ENCODE results near the gene TSNAXIP1. TPM values are rescaled to one million over a fixed set of nuclear protein-coding genes. Genes with fewer than 3 reads are reported as not detected.

The TSNAXIP1 gene
- total RNA-seq, 2 donors from 2014 or later: 0.39 to 0.86 TPM

GRCh38 chr16:67800338-67800926 is 6.3 kb upstream of the TSNAXIP1 start:
- H3K36me3 Mint-ChIP-seq (ENCODE audit: insufficient read depth in 2 of 2): peaks cover 9 to 23% of the 10 kb centered on the region in 2 donors
- no peak for ATAC-seq (replicated peaks in 1 of 2)

DNA sequence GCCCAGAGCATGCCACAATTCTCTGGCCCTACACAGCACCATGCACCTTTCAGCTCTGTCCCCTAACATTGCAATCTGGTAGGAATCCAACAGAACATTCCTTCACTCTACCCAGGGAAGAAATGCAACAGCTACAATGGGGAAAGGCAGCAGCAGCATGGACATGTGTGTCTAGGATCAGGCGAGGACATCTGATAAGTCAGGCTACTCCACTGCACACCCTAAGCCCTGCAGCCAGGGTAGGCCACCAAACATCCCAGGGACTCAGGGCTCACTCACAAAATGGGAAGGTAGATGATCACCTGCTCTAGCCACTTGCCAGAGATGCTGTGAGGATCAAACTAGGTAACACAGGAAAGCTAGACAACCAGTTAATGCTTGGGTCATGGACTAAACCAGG is 5.4 kb upstream of the TSNAXIP1 start:
- H3K4me3 Mint-ChIP-seq: no peak overlapping the region
- DNase-seq (no peak), ATAC-seq (replicated peaks in 1 of 2) (no peak)
- H3K9me3 Mint-ChIP-seq: no peaks in the 10 kb centered on the region
- H3K36me3 Mint-ChIP-seq (ENCODE audit: insufficient read depth in 2 of 2): peaks cover 9 to 23% of the 10 kb centered on the region in 2 donors
- H3K27me3 Mint-ChIP-seq (ENCODE audit: low read depth): no peaks in the 10 kb centered on the region
- peak overlapping the region; percentile 79 for H3K27ac Mint-ChIP-seq
- peaks cover 63% of the 10 kb centered on the region for H3K4me1 Mint-ChIP-seq (ENCODE audit: low read depth)

More at GRCh38 chr16:67800338-67800926, 6.3 kb upstream of the TSNAXIP1 start:
- Mint-ChIP-seq H3K27me3 (ENCODE audit: low read depth) (no peaks in the 10 kb centered on the region), H3K27ac (peak overlapping the region; percentile 66), H3K4me1 (ENCODE audit: low read depth) (peaks cover 60% of the 10 kb centered on the region), H3K4me3 (no peak overlapping the region), H3K9me3 (no peaks in the 10 kb centered on the region)
- no peak for DNase-seq

DNA sequence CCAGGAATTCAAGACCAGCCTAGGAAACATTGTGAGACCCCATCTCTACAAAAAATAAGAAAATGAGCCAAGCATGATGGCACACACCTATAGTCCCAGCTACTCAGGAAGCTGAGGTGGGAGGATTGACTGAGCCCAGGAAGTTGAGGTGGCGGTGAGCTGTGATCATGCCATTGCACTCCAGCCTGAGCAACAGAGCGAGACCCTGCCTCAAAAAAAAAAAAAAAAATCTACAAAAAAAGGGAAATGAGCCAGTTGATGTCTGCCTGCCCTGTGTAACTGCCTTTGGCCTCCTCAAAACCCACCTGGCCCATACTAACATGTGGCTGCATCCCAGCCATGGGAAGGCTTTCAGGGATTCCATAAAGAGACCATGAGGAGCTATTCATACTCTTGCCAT is 4.8 kb upstream of the TSNAXIP1 start:
- peak overlapping the region; percentile 32 to 61 for H3K4me3 Mint-ChIP-seq
- peaks cover 9 to 23% of the 10 kb centered on the region in 2 donors for H3K36me3 Mint-ChIP-seq (ENCODE audit: insufficient read depth in 2 of 2)
- no peaks in the 10 kb centered on the region for H3K27me3 Mint-ChIP-seq (ENCODE audit: low read depth)
- ATAC-seq (replicated peaks in 1 of 2): no peak
- DNase-seq: peak; percentile 41 to 47
- peak overlapping the region; percentile 79 for H3K27ac Mint-ChIP-seq
- H3K9me3 Mint-ChIP-seq: no peaks in the 10 kb centered on the region
- H3K4me1 Mint-ChIP-seq (ENCODE audit: low read depth): peaks cover 64% of the 10 kb centered on the region

GRCh38 chr16:67803894-67804293 is 2.8 kb upstream of the TSNAXIP1 start:
- H3K9me3 Mint-ChIP-seq: no peaks in the 10 kb centered on the region
- peak overlapping the region; percentile 42 to 53 for H3K4me3 Mint-ChIP-seq
- H3K27ac Mint-ChIP-seq: no peak overlapping the region
- H3K27me3 Mint-ChIP-seq (ENCODE audit: low read depth): no peaks in the 10 kb centered on the region
- ATAC-seq (replicated peaks in 1 of 2) (no peak), DNase-seq (peak; percentile 32 to 42)
- peaks cover 69% of the 10 kb centered on the region for H3K4me1 Mint-ChIP-seq (ENCODE audit: low read depth)
- peaks cover 9 to 21% of the 10 kb centered on the region in 2 donors for H3K36me3 Mint-ChIP-seq (ENCODE audit: insufficient read depth in 2 of 2)

DNA sequence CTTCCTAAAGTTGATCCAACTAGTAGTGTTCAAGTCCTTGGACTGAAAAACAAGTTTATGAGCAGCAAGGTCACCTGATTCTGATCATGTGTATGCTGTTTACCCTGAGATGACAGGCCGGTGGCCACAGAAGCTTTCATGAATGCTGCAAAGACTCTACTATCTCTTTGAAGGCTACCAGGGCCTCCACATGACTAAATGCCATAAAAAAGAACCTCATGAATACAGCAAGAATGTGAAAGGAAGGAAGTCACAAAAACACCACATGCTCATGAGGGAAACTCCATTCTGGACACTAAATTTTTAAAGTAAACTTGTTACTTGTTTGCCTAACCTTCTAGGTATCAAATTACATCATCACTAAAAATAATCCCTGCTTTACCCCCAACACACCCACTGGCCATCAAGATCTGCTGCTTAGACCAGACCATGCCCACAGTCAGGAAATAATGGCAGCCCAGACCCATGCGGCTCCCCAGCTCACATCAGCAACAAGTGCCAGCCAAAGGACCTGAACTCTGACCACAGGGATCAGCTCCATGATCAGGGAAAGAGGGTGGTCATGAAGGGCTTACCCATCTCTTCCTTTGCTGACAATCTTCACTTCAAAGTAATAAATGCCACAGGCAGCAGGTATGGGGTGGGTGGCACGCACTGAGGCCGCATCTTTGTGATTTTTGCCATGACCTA is 1.7 kb upstream of the TSNAXIP1 start:
- Mint-ChIP-seq H3K27ac (peak overlapping the region; percentile 47), H3K36me3 (ENCODE audit: insufficient read depth in 2 of 2) (peaks cover 9 to 19% of the 10 kb centered on the region in 2 donors), H3K27me3 (ENCODE audit: low read depth) (no peaks in the 10 kb centered on the region), H3K4me3 (peak overlapping the region; percentile 94 to 97), H3K9me3 (no peaks in the 10 kb centered on the region), H3K4me1 (ENCODE audit: low read depth) (peaks cover 63% of the 10 kb centered on the region)
- DNase-seq (peak in 1 of 2 donors; percentile 9), ATAC-seq (replicated peaks in 1 of 2) (no peak)

GRCh38 chr16:67805718-67806427 is 816 bp upstream of the TSNAXIP1 start:
- peak; percentile 12 to 15 for DNase-seq
- Mint-ChIP-seq H3K36me3 (ENCODE audit: insufficient read depth in 2 of 2) (peaks cover 9 to 16% of the 10 kb centered on the region in 2 donors), H3K27ac (peak overlapping the region; percentile 47), H3K4me3 (peak overlapping the region; percentile 94 to 97), H3K9me3 (no peaks in the 10 kb centered on the region), H3K4me1 (ENCODE audit: low read depth) (peaks cover 54% of the 10 kb centered on the region), H3K27me3 (ENCODE audit: low read depth) (no peaks in the 10 kb centered on the region)
- ATAC-seq (replicated peaks in 1 of 2): no peak

GRCh38 chr16:67807148-67807682 is 526 bp downstream of the TSNAXIP1 start:
- peak overlapping the region; percentile 94 to 97 for H3K4me3 Mint-ChIP-seq
- no peaks in the 10 kb centered on the region for H3K27me3 Mint-ChIP-seq (ENCODE audit: low read depth)
- H3K27ac Mint-ChIP-seq: peak overlapping the region; percentile 87
- no peaks in the 10 kb centered on the region for H3K9me3 Mint-ChIP-seq
- ATAC-seq (replicated peaks in 1 of 2) (no peak), DNase-seq (no peak)
- peaks cover 9 to 10% of the 10 kb centered on the region in 2 donors for H3K36me3 Mint-ChIP-seq (ENCODE audit: insufficient read depth in 2 of 2)
- H3K4me1 Mint-ChIP-seq (ENCODE audit: low read depth): peaks cover 41% of the 10 kb centered on the region

GRCh38 chr16:67811899-67812298 is 5.2 kb downstream of the TSNAXIP1 start:
- ATAC-seq (replicated peaks in 1 of 2) (no peak), DNase-seq (no peak)
- H3K27ac Mint-ChIP-seq: no peak overlapping the region
- H3K36me3 Mint-ChIP-seq (ENCODE audit: insufficient read depth in 2 of 2): no peaks in the 10 kb centered on the region
- H3K9me3 Mint-ChIP-seq: no peaks in the 10 kb centered on the region
- H3K27me3 Mint-ChIP-seq (ENCODE audit: low read depth): no peaks in the 10 kb centered on the region
- H3K4me1 Mint-ChIP-seq (ENCODE audit: low read depth): peaks cover 14% of the 10 kb centered on the region
- no peak overlapping the region for H3K4me3 Mint-ChIP-seq

DNA sequence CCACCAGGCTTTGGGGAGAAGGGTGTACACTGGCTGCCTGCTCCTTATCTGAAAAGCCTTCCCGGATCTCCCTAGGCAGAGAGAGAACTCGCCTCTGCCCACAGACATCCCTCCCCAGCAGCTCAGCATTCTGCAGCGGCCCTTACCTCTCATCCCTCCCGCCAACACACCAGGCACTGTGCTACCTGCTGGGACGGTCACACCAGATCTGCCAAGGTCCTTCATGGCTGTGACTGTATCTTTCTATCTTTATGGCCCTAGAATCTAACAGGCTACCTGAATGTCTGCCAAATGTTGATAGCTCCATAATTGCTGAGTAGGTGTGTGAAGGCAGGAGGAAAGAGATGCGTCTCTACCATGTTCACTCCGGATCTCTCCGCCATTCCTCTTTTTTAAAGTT is 7.9 kb downstream of the TSNAXIP1 start:
- no peak overlapping the region for H3K27ac Mint-ChIP-seq
- H3K4me1 Mint-ChIP-seq (ENCODE audit: low read depth): peaks cover 9% of the 10 kb centered on the region
- DNase-seq: no peak
- no peaks in the 10 kb centered on the region for H3K27me3 Mint-ChIP-seq (ENCODE audit: low read depth)
- H3K9me3 Mint-ChIP-seq: no peaks in the 10 kb centered on the region
- no peak overlapping the region for H3K4me3 Mint-ChIP-seq
- ATAC-seq (replicated peaks in 1 of 2): no peak
- H3K36me3 Mint-ChIP-seq (ENCODE audit: insufficient read depth in 2 of 2): no peaks in the 10 kb centered on the region

- ATAC-seq (replicated peaks in 1 of 2): no peak
Measured at GRCh38 chr16:67820608-67821259, 14.0 kb downstream of the TSNAXIP1 start.

DNA sequence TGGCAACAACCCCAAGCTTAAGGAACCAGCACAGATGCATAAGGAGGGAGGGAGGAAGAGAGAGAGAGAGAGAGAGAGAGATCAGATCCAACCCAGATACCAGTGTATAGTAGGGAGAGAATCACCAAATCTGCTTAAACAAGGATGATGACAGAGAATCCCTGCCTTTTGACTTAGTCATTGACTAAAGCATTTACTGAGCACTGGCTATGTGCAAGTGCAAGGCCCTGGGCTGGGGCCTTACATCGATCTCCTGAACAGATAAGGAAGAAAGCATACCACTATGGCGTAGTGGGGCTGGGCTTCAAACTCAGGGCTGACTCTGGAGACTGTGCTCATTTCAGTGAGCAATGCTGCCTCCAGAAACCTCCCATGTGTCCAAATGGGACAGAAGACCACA is 15.8 kb downstream of the TSNAXIP1 start:
- ATAC-seq (replicated peaks in 1 of 2) (no peak), DNase-seq (no peak)
- Mint-ChIP-seq H3K36me3 (ENCODE audit: insufficient read depth in 2 of 2) (no peaks in the 10 kb centered on the region), H3K27ac (no peak overlapping the region), H3K9me3 (no peaks in the 10 kb centered on the region), H3K27me3 (ENCODE audit: low read depth) (no peaks in the 10 kb centered on the region), H3K4me3 (no peak overlapping the region), H3K4me1 (ENCODE audit: low read depth) (no peaks in the 10 kb centered on the region)

More at GRCh38 chr16:67820608-67821259, 14.0 kb downstream of the TSNAXIP1 start:
- Mint-ChIP-seq H3K27ac (no peak overlapping the region), H3K36me3 (ENCODE audit: insufficient read depth in 2 of 2) (no peaks in the 10 kb centered on the region), H3K9me3 (no peaks in the 10 kb centered on the region), H3K27me3 (ENCODE audit: low read depth) (no peaks in the 10 kb centered on the region), H3K4me1 (ENCODE audit: low read depth) (peaks cover 9% of the 10 kb centered on the region), H3K4me3 (no peak overlapping the region)
- no peak for DNase-seq

DNA sequence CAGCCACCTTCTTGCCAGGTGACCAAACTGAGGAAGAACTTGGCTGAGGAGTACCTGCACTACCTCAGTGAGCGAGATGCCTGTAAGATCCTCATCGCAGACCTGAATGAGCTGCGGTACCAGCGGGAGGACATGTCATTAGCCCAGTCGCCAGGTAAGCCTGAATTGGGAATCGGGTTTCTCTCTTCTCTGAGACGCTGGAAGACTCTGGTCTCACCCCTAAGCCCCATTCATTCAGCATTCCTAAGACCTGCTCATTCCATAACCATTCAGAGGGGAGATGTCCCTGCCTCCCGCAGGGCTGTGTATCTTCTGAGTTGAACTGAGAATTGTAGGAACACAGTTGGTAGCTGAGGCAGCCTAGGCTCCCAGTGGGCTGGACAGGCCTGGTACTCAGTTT is 18.4 kb downstream of the TSNAXIP1 start:
- no peaks in the 10 kb centered on the region for H3K4me1 Mint-ChIP-seq (ENCODE audit: low read depth)
- H3K9me3 Mint-ChIP-seq: no peaks in the 10 kb centered on the region
- no peaks in the 10 kb centered on the region for H3K27me3 Mint-ChIP-seq (ENCODE audit: low read depth)
- no peak for ATAC-seq (replicated peaks in 1 of 2)
- H3K4me3 Mint-ChIP-seq: no peak overlapping the region
- DNase-seq: no peak
- no peaks in the 10 kb centered on the region for H3K36me3 Mint-ChIP-seq (ENCODE audit: insufficient read depth in 2 of 2)
- no peak overlapping the region for H3K27ac Mint-ChIP-seq

DNA sequence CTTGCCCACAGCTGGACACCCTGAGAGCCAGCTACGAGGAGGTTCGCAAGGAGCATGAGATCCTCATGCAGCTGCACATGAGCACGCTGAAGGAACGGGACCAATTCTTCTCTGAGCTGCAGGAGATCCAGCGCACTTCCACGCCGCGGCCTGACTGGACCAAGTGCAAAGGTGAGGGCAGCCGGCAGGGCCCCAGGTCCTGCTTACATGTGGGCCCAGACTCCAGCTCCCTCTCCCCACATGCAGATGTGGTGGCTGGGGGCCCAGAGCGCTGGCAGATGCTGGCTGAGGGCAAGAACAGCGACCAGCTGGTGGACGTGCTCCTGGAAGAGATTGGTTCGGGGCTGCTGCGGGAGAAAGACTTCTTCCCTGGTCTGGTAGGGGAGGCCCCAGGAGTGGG is 19.2 kb downstream of the TSNAXIP1 start:
- Mint-ChIP-seq H3K9me3 (no peaks in the 10 kb centered on the region), H3K4me3 (no peak overlapping the region), H3K27me3 (ENCODE audit: low read depth) (no peaks in the 10 kb centered on the region), H3K4me1 (ENCODE audit: low read depth) (no peaks in the 10 kb centered on the region), H3K27ac (no peak overlapping the region), H3K36me3 (ENCODE audit: insufficient read depth in 2 of 2) (no peaks in the 10 kb centered on the region)
- DNase-seq (no peak), ATAC-seq (replicated peaks in 1 of 2) (no peak)

Data from activated T-cell treated with anti-CD3 and anti-CD28 coated beads, Interleukin-2, amount 50 U/mL, for 72 hours (primary cell).